Measurements from ENCODE around the gene IRX2.

IRX2 gene

GRCh38 chr5:2751592-2752021, at the start of gene IRX2:
Gene IRX2, minus strand, starts transcription at chr5:2751677. Its CDS starts 264 bp downstream, at chr5:2751413.
- DNase-seq (ENCODE audit: low spot score): peak; percentile 87

- no peak for DNase-seq (ENCODE audit: low spot score)
Measured at GRCh38 chr5:2800035-2800434, 48.6 kb upstream of the IRX2 start.

- no peak for DNase-seq (ENCODE audit: low spot score)
Measured at GRCh38 chr5:2797981-2798380, 46.5 kb upstream of the IRX2 start.

- no peak for DNase-seq (ENCODE audit: low spot score)
Measured at GRCh38 chr5:2797160-2797559, 45.7 kb upstream of the IRX2 start.

GRCh38 chr5:2783223-2783622, 31.7 kb upstream of the IRX2 start:
- DNase-seq (ENCODE audit: low spot score): no peak

- no peak for DNase-seq (ENCODE audit: low spot score)
Measured at GRCh38 chr5:2782658-2783057, 31.2 kb upstream of the IRX2 start.

GRCh38 chr5:2780421-2781171, 29.1 kb upstream of the IRX2 start:
- no peak for DNase-seq (ENCODE audit: low spot score)

- DNase-seq (ENCODE audit: low spot score): no peak
Measured at GRCh38 chr5:2779459-2779858, 28.0 kb upstream of the IRX2 start.

- no peak for DNase-seq (ENCODE audit: low spot score)
Measured at GRCh38 chr5:2776337-2777302, 25.1 kb upstream of the IRX2 start.

GRCh38 chr5:2773327-2773726, 21.9 kb upstream of the IRX2 start:
- no peak for DNase-seq (ENCODE audit: low spot score)

GRCh38 chr5:2767089-2767488, 15.6 kb upstream of the IRX2 start:
- DNase-seq (ENCODE audit: low spot score): no peak

- DNase-seq (ENCODE audit: low spot score): no peak
Measured at GRCh38 chr5:2764581-2764980, 13.1 kb upstream of the IRX2 start.

GRCh38 chr5:2763533-2763794, 12.0 kb upstream of the IRX2 start:
- DNase-seq (ENCODE audit: low spot score): no peak

GRCh38 chr5:2762744-2763532, 11.5 kb upstream of the IRX2 start:
- DNase-seq (ENCODE audit: low spot score): no peak

GRCh38 chr5:2761921-2762488, 10.5 kb upstream of the IRX2 start:
- DNase-seq (ENCODE audit: low spot score): no peak

- no peak for DNase-seq (ENCODE audit: low spot score)
Measured at GRCh38 chr5:2759696-2760461, 8.4 kb upstream of the IRX2 start.

GRCh38 chr5:2759091-2759490, 7.6 kb upstream of the IRX2 start:
- no peak for DNase-seq (ENCODE audit: low spot score)

- no peak for DNase-seq (ENCODE audit: low spot score)
Measured at GRCh38 chr5:2758632-2759031, 7.2 kb upstream of the IRX2 start.

GRCh38 chr5:2757563-2758351, 6.3 kb upstream of the IRX2 start:
- DNase-seq (ENCODE audit: low spot score): no peak
